ENCODE results near the gene SHISAL1.

GRCh38 chr22:44199164-44199563, 113.6 kb downstream of the SHISAL1 start:
- TF ChIP-seq CREB5 (CRISPR knock-in tag; IDR thresholded peaks at IDR 0.05; ENCODE audit: low read depth), result no peak
- TF ChIP-seq ZNF70 (CRISPR knock-in tag; IDR thresholded peaks at IDR 0.05), result no peak
- no peak for TF ChIP-seq ZFP30 (CRISPR knock-in tag; IDR thresholded peaks at IDR 0.05)
- no peak for TF ChIP-seq PPARA (CRISPR knock-in tag; IDR thresholded peaks at IDR 0.05; ENCODE audit: borderline replicate concordance)
- TF ChIP-seq ARNTL (CRISPR knock-in tag; IDR thresholded peaks at IDR 0.05; ENCODE audit: borderline replicate concordance, low read depth), result no peak
- TF ChIP-seq, protein P1, sequence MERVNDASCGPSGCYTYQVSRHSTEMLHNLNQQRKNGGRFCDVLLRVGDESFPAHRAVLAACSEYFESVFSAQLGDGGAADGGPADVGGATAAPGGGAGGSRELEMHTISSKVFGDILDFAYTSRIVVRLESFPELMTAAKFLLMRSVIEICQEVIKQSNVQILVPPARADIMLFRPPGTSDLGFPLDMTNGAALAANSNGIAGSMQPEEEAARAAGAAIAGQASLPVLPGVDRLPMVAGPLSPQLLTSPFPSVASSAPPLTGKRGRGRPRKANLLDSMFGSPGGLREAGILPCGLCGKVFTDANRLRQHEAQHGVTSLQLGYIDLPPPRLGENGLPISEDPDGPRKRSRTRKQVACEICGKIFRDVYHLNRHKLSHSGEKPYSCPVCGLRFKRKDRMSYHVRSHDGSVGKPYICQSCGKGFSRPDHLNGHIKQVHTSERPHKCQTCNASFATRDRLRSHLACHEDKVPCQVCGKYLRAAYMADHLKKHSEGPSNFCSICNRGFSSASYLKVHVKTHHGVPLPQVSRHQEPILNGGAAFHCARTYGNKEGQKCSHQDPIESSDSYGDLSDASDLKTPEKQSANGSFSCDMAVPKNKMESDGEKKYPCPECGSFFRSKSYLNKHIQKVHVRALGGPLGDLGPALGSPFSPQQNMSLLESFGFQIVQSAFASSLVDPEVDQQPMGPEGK (CRISPR knock-in tag; IDR thresholded peaks at IDR 0.05; ENCODE audit: borderline replicate concordance), result no peak
